CD4-positive, alpha-beta T cell treated with Interleukin-21 for 1 hour (primary cell): ENCODE data around the gene C9orf85.

Experiments used
- DNase-seq: peaks from one replicate; pipeline ENCODE4 v3.0.0-alpha.2; 2020

C9orf85 gene

DNA sequence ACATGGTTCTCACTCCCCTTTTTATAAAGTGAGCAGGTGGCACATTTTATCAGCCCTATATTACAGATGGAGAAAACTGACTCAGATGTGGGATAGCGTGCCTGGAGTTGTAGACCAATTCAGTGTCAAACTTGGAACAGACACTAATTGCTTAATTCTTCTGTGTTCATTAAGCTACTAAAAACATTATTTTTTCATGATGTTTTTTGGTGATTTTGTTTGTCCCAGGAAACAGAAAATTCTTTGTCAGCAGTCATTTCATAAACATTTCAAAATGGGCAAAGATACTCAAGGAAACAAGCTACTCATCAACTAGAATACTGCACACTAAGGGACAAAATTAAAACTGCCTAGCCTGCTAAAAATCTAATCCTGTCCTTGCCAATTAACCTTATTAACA is 2.6 kb upstream of the C9orf85 start:
- DNase-seq: no peak

DNA sequence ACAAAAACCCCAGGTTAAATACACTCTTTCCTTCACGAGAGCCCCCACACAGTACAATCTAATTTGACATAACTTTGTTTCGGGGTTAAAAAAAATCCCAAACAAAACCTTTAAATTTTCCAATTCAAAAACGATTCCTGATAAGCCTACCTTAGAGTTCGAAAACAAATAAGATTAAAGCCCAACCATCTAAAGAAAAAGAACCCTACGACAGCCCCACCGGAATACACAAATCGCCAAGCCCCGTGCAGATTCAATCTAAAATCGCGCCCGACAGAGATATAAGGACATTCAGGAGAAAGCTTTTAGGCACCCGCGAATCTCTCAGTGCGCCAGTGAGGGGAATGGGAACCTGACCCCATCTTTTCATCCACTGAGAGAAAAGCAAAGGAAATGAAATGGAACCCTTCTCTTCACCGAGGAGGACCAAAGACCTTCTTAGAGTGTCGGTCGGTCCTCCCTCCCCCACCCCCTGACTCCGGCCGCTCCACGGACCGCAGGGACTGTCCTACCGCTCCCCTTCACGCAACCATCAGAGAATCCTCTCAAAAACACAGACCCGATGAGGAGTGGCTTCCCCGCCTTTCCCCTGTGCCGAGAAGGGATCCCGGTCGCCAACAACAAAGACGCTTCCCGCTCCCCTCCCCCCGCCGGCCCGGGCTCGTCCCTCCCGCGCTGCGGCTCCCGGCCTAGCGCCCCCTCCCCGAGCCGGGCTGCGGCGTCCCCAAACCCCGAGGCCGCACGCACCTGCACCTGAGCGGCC is 1.4 kb upstream of the C9orf85 start:
- DNase-seq: peak; percentile 23

GRCh38 chr9:71910650-71911060 is 784 bp upstream of the C9orf85 start:
- DNase-seq: no peak

DNA sequence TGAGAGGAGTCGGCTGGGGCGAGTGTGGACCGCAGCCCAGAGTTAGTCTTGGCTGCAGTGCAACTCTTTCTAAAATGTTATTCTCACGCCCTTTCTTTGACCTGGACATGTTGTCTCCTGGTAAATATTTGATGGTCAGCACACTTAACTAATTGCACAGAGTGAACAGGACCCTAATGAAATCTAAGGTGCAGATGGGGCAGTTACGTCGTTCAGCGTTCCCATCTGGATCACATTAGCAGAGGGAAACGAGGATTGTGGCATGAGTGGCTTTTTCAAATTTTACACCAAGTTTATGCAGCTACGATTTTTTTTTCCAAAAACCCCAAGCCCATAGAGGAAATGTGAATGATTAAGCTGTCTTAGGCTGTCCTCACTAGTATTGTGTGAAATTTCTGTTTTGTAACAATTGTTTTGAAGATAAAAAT is 483 bp downstream of the C9orf85 start:
- DNase-seq: no peak

DNA sequence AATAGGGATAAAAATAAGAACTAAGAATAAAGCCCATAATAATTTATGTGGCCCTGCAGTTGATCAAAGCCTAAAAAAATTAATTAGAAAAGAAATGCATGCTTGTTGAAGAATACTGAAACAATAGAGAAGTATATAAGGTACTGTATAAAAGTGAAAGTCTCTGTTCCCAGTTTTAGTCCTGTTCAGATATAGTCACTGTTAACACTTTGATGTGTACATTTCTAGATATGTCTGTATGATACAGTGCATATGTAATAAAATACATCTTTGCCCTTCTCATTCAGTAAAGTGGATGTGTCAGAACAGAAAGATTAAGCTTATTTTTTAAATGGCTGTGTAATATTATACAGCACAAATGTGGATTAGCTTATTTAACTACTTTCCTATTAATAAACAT is 4.1 kb downstream of the C9orf85 start:
- no peak for DNase-seq

GRCh38 chr9:71916834-71917534 is 5.5 kb downstream of the C9orf85 start:
- DNase-seq: no peak

DNA sequence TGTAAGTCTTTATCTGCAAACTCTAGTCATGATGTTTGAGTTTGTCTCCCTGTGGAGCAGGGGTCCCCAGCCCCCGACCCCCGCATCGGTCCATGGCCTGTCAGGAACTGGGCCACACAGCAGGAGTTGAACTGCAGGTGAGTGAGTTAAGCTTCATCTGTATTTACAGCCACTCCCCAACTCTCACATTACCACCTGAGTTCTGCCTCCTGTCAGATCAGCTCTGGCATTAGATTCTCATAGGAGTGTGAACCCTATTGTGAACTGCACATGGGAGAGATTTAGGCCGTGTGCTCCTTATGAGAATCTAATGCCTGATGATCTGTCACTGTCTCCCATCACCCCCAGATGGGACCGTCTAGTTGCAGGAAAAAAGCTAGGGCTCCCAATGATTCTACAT is 7.0 kb downstream of the C9orf85 start:
- DNase-seq: no peak

- no peak for DNase-seq
Measured at GRCh38 chr9:71920456-71921189, 9.2 kb downstream of the C9orf85 start.

GRCh38 chr9:71921190-71921814 is 9.9 kb downstream of the C9orf85 start:
- no peak for DNase-seq

GRCh38 chr9:71924576-71924975 is 13.1 kb downstream of the C9orf85 start:
- DNase-seq: no peak

- DNase-seq: no peak
Measured at GRCh38 chr9:71925834-71926233, 14.4 kb downstream of the C9orf85 start.

DNA sequence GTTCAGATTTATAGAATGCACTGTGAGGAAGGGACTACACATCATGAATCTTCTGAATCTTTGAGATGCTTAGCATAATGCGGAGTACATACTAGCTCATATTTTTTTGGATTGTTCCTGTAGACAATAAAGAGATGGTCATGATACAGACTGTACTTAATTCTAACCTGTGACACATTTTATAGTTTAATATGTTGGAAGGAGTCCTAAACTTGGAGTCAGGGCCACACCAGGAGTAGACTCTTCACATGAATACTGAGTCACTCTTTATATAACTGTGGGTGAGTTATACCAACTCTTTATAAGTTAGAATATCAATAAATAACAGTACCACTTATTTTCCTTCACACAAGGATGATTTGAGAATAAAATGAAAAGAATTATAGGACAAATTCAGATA is 16.9 kb downstream of the C9orf85 start:
- DNase-seq: no peak

DNA sequence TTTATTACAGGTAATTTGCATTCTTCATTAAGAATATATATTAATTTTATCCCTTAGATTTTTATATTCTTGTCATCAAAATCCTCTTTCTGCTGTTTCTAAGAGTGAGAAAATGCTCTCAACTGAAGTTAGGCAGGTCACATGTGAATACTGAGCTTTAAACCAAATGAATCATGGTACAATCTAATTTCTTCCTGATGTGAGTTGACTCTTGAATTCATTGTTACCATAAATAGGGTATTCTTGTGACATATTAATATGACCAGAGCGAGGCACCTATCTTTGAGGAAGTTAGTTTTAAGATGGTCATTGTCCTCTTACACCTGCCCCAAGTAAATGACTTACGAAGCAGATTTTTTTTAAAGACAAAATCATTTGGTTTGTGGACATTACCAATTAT is 17.4 kb downstream of the C9orf85 start:
- no peak for DNase-seq

DNA sequence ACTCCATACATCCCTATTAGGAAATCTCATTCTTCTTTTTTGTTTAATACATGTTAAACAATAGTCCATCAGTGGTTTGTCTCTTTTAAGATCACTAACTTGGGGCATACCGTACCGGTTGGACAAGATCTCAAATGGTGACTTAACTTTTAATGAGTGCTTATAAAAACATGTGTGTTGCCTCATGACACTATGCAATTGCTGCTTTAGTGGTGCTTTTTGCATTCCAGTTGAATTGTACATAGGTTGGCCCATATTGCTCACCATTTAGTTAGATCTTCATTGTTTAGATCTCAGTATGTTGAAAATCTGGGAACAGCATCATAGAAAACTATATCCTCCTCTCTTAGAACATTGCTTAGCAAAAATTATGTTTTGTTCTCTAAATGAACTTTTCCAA is 17.8 kb downstream of the C9orf85 start:
- DNase-seq: no peak

DNA sequence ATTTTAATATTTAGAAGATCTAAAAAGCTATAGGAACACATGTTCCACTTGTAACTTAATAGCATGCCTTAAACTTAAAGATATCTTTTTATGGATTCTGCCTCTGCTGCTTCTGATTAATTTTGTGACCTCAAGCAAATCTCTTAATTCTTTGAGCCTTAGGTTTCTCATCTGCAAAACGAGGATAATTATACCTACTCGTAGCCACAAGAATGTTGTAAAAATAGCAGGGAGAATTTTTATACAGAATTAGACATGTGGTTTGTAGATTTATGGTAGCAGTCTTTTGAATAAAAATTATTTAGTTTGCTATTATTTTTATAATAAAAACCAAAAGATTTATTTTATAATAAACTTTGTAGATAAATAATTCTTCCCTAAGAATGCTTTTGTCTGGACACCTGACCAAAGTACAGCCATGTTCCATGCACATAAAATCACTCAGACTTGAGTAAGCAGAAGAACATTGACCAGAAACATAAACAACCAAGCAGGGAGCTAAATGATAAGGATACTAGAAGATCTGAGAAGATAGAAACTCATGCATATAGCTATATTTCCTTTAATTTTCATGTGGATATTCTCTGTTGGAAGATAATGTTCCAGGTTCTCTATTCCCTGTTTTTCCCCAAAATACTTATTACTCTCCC is 18.5 kb downstream of the C9orf85 start:
- no peak for DNase-seq

GRCh38 chr9:71931166-71931565 is 19.7 kb downstream of the C9orf85 start:
- no peak for DNase-seq

- DNase-seq: no peak
Measured at GRCh38 chr9:71936066-71936465, 24.6 kb downstream of the C9orf85 start.

GRCh38 chr9:71937070-71937625 is 25.7 kb downstream of the C9orf85 start:
- DNase-seq: no peak

DNA sequence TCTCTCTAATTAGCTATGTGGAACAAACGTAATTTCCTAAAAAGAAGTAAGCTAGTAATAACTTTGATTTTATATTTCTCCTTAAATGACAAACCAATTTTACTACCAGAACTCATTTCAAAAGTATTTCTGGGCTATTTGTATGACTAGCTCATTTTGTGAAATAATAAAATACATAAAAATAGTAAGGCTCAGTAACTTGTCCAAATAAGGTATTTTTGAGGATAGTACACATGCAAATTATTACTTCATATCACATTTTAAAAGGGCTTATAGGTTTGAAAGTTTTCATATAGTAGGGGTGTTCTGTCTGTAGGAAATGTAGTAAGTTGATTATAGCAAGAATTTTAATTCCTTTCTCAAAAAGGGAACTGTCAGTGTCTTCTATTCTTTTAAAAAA is 26.5 kb downstream of the C9orf85 start:
- no peak for DNase-seq

DNA sequence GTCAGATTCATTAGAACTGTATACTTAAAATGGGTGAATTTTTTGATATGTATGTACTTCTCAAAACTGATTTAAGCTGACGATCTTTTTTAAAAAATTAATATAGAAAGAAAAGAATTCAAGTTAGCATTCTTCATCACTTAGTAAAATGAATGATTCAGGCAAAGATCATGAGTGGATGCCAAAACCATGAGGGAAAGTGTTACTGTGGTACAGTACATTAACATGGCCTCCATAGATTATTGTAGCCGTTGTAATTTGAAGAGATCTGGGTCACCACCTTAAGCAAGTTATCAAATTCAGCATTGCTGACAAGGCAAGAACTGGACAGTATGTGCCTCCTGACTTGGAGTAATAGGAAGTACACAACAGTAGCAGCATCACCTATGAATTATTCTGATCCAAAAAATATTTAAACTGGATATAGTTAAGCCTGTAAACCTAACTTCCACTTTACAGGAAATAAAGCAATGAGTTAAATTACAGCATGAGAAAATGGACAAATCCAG is 29.7 kb downstream of the C9orf85 start:
- no peak for DNase-seq

- no peak for DNase-seq
Measured at GRCh38 chr9:71941998-71942567, 30.6 kb downstream of the C9orf85 start.
